ENCODE measurements around the gene SLC22A6.

SLC22A6 gene

DNA sequence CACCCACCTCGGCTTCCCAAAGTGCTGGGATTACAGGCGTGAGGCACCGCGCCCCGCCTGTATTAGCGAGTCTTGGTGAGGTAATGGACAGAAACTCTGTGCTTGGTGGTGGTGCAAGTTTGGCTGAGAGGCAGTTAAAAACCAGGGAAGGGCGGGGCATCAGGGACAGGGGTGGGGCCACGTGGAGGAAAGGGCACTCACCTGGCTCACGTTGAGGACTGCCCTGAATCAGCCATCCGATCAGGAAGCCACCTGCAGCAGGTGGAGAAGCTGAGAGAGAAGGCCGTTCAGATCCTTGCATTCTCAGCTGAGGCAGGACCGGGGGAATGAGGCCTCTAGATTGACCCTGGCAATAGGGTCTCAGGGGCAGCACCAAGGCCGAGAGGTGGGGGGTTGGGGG, 51.5 kb downstream of the SLC22A6 start:
- DNase-seq (ENCODE audit: low read depth in 2 of 2): no peak

DNA sequence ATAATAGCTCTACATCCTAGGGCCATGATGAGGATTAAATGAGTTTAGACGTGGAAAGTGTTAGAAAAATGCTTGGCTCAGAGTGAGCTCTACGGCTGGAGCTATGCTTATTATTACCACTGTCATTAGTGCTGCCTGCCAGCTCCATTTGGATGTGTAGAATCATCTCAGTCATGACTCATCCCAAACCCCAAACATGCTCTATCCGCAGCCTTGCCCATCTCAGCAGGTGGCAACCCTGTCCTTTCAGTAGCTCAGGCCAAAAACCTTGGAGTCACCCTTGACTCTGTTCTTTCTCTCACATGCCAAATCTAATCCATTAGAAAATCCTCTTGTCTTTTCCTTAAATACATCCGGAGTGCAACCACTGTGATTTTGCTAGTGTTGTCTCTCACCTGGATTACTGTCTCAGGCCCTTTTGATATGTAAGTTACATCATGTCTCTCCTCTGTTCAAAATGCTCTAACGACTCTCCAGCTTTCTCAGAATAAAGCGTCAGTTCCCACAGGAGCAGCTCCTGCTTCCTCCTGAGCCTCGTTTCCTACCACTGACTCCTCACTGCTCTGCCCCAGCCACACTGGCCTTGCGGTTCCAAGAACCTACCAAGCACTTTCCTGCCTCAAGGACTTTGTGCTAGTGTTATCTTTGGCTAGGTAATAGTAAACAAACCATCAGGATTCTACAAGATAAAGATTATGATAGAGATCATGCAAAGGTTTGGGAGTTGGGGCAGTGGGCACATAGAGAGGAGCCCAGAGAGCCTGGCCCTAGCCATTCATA, 53.1 kb downstream of the SLC22A6 start:
- no peak for DNase-seq (ENCODE audit: low read depth in 2 of 2)

DNA sequence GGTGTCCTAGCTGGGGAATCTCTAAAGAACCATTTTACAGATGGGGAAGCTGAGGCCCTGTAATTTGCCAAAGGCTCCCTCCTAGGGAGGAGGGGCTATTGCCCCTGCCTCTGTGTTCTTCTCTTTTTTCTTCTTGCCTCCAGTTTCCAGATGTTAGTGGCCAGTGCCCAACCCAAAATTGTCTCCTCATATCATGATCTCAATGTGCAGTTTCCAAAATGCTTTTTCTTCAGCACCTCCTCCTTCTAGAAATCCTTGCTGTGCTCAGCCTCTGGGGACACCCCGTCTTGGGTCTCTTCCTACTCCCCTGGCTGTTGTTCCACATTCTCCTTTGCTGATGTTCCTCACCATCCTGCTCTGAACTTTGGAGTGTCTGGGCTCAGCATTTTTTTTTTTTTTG, 54.1 kb downstream of the SLC22A6 start:
- no peak for DNase-seq (ENCODE audit: low read depth in 2 of 2)

DNA sequence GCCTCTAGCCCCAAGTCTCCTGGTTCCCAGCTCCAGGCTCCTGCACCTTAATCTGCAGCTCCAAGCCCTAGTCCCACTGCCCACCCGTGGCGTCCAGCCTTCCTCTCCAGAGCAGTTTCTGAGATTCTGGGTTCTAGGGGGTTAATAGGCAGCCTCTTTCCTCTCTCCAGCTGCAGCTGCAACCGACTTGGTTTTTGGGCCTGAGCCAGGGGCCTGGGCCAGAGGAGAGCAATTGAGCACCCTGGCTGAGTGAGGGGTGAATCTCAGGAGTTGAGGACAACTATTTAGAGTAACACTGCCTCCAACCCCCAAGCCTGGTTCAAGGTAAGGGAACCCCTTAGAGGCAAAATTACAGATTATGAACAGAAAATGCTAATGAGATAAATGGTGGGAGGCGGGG, 54.6 kb downstream of the SLC22A6 start:
- DNase-seq (ENCODE audit: low read depth in 2 of 2): no peak

DNA sequence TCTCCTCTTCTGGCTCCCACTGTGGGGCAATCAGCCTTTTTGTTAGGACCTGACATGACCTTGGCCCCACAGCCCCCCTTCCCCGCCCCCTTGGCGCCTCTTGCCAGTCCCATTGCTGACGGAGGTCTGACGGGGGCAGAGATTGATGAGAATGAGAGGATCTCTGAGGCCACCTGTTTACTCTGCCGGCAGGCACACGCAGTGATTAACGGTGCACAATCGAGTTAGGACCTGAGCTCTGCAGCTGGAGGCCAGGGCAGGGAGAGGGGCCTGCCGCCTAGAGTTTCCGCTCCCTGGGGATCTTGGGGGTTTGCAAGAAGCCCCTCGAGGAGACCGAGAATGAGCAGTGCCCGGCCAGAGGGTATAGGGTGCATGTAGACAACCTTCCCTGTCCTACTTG, 56.8 kb downstream of the SLC22A6 start:
- DNase-seq (ENCODE audit: low read depth in 2 of 2): no peak

DNA sequence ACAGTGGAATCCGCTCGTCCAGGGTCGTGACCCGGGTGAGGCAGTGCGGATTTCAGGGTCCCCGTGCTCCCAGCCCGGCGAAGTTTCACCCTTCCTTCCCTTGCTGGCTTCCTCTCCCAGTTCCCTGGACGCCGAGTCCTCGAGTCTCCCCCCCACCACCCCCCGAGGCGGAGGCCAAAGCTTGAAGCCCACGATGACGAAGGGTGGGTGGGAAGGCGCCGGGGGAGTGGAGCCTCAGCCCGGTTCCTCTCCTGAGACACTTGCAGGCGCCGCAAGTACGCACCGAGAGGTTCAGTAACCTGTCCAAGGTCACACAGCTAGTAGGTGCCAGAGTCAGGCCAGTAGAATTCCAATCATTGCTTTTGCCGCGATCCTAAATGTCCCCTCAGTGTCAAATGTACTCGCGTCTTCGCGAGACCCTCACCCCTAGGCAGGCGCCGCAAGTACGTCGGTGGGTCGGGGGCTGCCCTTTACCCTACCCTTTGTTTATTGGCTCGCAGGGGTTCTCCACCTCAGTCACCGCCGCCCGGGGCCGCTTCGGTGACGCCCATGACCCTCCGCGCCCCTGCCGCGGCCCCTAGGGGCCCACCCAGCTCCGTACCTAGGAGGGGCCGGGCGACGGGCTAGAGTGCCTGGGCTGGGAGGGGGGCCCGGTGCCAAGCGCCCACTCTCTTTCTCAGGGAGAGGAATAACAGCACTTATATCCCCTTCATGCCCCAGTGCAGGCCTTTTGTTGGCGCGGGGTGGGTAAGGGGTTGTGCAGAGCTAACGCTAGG, 57.9 kb downstream of the SLC22A6 start:
- no peak for DNase-seq (ENCODE audit: low read depth in 2 of 2)

Data from stimulated activated CD8-positive, alpha-beta memory T cell treated with anti-CD3 and anti-CD28 coated beads, Interleukin-15, amount 100 ng/mL, for 48 hours (primary cell).